ENCODE data around the gene ESYT3.

The ESYT3 gene

GRCh38 chr3:138434276-138434874 is at the start of gene ESYT3:
Gene ESYT3 (plus strand): TSS chr3:138434616. CDS start chr3:138434799, 183 bp downstream.
- peak; percentile 82 for DNase-seq

GRCh38 chr3:138384976-138385375 is 49.4 kb upstream of the ESYT3 start:
- no peak for DNase-seq

- DNase-seq: no peak
These were observed 45.2 kb upstream of the ESYT3 start for GRCh38 chr3:138389144-138389601.

GRCh38 chr3:138389841-138390581 is 44.4 kb upstream of the ESYT3 start:
- DNase-seq: no peak

GRCh38 chr3:138390582-138390932 is 43.9 kb upstream of the ESYT3 start:
- DNase-seq: no peak

- DNase-seq: no peak
These were observed 40.3 kb upstream of the ESYT3 start for GRCh38 chr3:138394156-138394555.

GRCh38 chr3:138394686-138395085 is 39.7 kb upstream of the ESYT3 start:
- DNase-seq: peak; percentile 3

- DNase-seq: no peak
These were observed 38.3 kb upstream of the ESYT3 start for GRCh38 chr3:138395865-138396751.

GRCh38 chr3:138396752-138397410 is 37.5 kb upstream of the ESYT3 start:
- DNase-seq: no peak

- no peak for DNase-seq
These were observed 36.4 kb upstream of the ESYT3 start for GRCh38 chr3:138397983-138398382.

GRCh38 chr3:138398791-138399575 is 35.4 kb upstream of the ESYT3 start:
- DNase-seq: no peak

GRCh38 chr3:138399766-138400165 is 34.6 kb upstream of the ESYT3 start:
- DNase-seq: no peak

- DNase-seq: no peak
These were observed 33.8 kb upstream of the ESYT3 start for GRCh38 chr3:138400651-138401070.

- DNase-seq: no peak
These were observed 32.6 kb upstream of the ESYT3 start for GRCh38 chr3:138401834-138402233.

GRCh38 chr3:138404121-138404520 is 30.3 kb upstream of the ESYT3 start:
- DNase-seq: peak; percentile 35

- DNase-seq: no peak
These were observed 29.4 kb upstream of the ESYT3 start for GRCh38 chr3:138405001-138405400.

GRCh38 chr3:138405486-138405885 is 28.9 kb upstream of the ESYT3 start:
- DNase-seq: no peak

- no peak for DNase-seq
These were observed 27.8 kb upstream of the ESYT3 start for GRCh38 chr3:138406606-138407005.

GRCh38 chr3:138407236-138407907 is 27.0 kb upstream of the ESYT3 start:
- DNase-seq: no peak

- no peak for DNase-seq
These were observed 25.5 kb upstream of the ESYT3 start for GRCh38 chr3:138408751-138409570.

Measured in activated CD8-positive, alpha-beta memory T cell treated with anti-CD3 and anti-CD28 coated beads, Interleukin-2, amount 50 U/mL, for 48 hours (primary cell).